HEK293 (cell line): ENCODE data around the gene SLC47A2.

ENCODE experiments used
- CTCF ChIP-seq: fragments of 450-650 bp; formaldehyde crosslinking; IDR thresholded peaks from 2 replicates; pipeline ENCODE4 v1.5.1; 2016; ENCODE audit warnings: missing biosample characterization, missing genetic modification characterization
- GLI2 ChIP-seq: fragments of 450-650 bp; formaldehyde crosslinking; IDR thresholded peaks from 2 replicates; pipeline ENCODE4; 2017; ENCODE audit warnings: missing biosample characterization, missing genetic modification characterization, low read depth, borderline replicate concordance
- KLF16 ChIP-seq: fragments of 450-650 bp; formaldehyde crosslinking; IDR thresholded peaks from 2 replicates; pipeline ENCODE4 v1.5.1; 2017; ENCODE audit warnings: missing biosample characterization, missing genetic modification characterization
- SP2 ChIP-seq: fragments of 450-650 bp; formaldehyde crosslinking; IDR thresholded peaks from 2 replicates; pipeline ENCODE4 v1.5.1; 2016; ENCODE audit warnings: missing biosample characterization, missing genetic modification characterization
- TCF7L2 ChIP-seq: IDR thresholded peaks from 2 replicates; pipeline ENCODE4 v1.6.1; 2011; ENCODE audit warnings: low read depth, mild to moderate bottlenecking, inconsistent platforms, low read length, moderate library complexity, borderline replicate concordance
- YY1 ChIP-seq: fragments of 450-650 bp; formaldehyde crosslinking; IDR thresholded peaks from 2 replicates; pipeline ENCODE4 v1.5.1; 2018; ENCODE audit warnings: missing biosample characterization, missing genetic modification characterization
- ZBTB7A ChIP-seq: fragments of 450-650 bp; formaldehyde crosslinking; IDR thresholded peaks from 2 replicates; pipeline ENCODE4 v1.5.1; 2016; ENCODE audit warnings: low read depth, missing biosample characterization, missing genetic modification characterization
- ZNF121 ChIP-seq: fragments of 450-650 bp; formaldehyde crosslinking; IDR thresholded peaks from 2 replicates; pipeline ENCODE4 v1.5.1; 2016; ENCODE audit warnings: missing biosample characterization, missing genetic modification characterization
- ZNF48 ChIP-seq: fragments of 450-650 bp; formaldehyde crosslinking; IDR thresholded peaks from 2 replicates; pipeline ENCODE4 v1.5.1; 2016; ENCODE audit warnings: missing biosample characterization, missing genetic modification characterization
- ZNF501 ChIP-seq: fragments of 450-650 bp; formaldehyde crosslinking; IDR thresholded peaks from 2 replicates; pipeline ENCODE4 v1.5.1; 2016; ENCODE audit warnings: missing biosample characterization, missing genetic modification characterization
- ZNF660 ChIP-seq: fragments of 450-650 bp; IDR thresholded peaks from 2 replicates; pipeline ENCODE4 v1.5.1; 2018; ENCODE audit warnings: missing biosample characterization, mild to moderate bottlenecking, missing genetic modification characterization
- TF ChIP-seq, protein P1 (sequence below): fragments of 450-650 bp; formaldehyde crosslinking; IDR thresholded peaks from 2 replicates; pipeline ENCODE4 v1.5.1; 2016; ENCODE audit warnings: missing biosample characterization, missing genetic modification characterization
- TF ChIP-seq, protein P2 (sequence below): fragments of 450-650 bp; formaldehyde crosslinking; IDR thresholded peaks from 2 replicates; pipeline ENCODE4 v1.5.1; 2016; ENCODE audit warnings: missing biosample characterization, missing genetic modification characterization, low read depth

GRCh38 chr17:19738073-19738449 is 21.7 kb upstream of the SLC47A2 start:
- TF ChIP-seq CTCF (tag by site-specific recombination): no peak
- no peak for TF ChIP-seq TCF7L2
- no peak for TF ChIP-seq SP2
- no peak for TF ChIP-seq ZNF121 (tag by site-specific recombination)
- no peak for TF ChIP-seq YY1 (tag by site-specific recombination)
- TF ChIP-seq ZNF48 (tag by site-specific recombination): no peak
- TF ChIP-seq ZBTB7A (tag by site-specific recombination): no peak
- TF ChIP-seq, protein P1, sequence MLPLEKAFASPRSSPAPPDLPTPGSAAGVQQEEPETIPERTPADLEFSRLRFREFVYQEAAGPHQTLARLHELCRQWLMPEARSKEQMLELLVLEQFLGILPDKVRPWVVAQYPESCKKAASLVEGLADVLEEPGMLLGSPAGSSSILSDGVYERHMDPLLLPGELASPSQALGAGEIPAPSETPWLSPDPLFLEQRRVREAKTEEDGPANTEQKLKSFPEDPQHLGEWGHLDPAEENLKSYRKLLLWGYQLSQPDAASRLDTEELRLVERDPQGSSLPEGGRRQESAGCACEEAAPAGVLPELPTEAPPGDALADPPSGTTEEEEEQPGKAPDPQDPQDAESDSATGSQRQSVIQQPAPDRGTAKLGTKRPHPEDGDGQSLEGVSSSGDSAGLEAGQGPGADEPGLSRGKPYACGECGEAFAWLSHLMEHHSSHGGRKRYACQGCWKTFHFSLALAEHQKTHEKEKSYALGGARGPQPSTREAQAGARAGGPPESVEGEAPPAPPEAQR: no peak
- TF ChIP-seq GLI2 (tag by site-specific recombination): no peak
- TF ChIP-seq ZNF660: no peak
- TF ChIP-seq, protein P2, sequence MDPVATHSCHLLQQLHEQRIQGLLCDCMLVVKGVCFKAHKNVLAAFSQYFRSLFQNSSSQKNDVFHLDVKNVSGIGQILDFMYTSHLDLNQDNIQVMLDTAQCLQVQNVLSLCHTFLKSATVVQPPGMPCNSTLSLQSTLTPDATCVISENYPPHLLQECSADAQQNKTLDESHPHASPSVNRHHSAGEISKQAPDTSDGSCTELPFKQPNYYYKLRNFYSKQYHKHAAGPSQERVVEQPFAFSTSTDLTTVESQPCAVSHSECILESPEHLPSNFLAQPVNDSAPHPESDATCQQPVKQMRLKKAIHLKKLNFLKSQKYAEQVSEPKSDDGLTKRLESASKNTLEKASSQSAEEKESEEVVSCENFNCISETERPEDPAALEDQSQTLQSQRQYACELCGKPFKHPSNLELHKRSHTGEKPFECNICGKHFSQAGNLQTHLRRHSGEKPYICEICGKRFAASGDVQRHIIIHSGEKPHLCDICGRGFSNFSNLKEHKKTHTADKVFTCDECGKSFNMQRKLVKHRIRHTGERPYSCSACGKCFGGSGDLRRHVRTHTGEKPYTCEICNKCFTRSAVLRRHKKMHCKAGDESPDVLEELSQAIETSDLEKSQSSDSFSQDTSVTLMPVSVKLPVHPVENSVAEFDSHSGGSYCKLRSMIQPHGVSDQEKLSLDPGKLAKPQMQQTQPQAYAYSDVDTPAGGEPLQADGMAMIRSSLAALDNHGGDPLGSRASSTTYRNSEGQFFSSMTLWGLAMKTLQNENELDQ (tag by site-specific recombination): no peak
- TF ChIP-seq KLF16 (tag by site-specific recombination): no peak
- no peak for TF ChIP-seq ZNF501 (tag by site-specific recombination)
